CMK (cell line): ENCODE results near the gene MUC6.
"Not testable (repeated sequence)": the region's sequence is repeated elsewhere in the genome, so short reads cannot be mapped to it uniquely, and the experiment has no call there.

Source experiments
- DNase-seq: peaks from one replicate; pipeline ENCODE4 v3.0.0-alpha.2; 2010; ENCODE audit warnings: low read depth

Gene MUC6

GRCh38 chr11:986270-986951 is 50.1 kb downstream of the MUC6 start:
- DNase-seq: no peak

- no peak for DNase-seq
Observed at GRCh38 chr11:985848-986247, 50.7 kb downstream of the MUC6 start.

- DNase-seq: no peak
Observed at GRCh38 chr11:985406-985805, 51.1 kb downstream of the MUC6 start.

- no peak for DNase-seq
Observed at GRCh38 chr11:984546-984945, 52.0 kb downstream of the MUC6 start.

GRCh38 chr11:981764-982163 is 54.8 kb downstream of the MUC6 start:
- DNase-seq: no peak

- DNase-seq: no peak
Observed at GRCh38 chr11:980438-981357, 55.8 kb downstream of the MUC6 start.

GRCh38 chr11:978781-979180 is 57.7 kb downstream of the MUC6 start:
- no peak for DNase-seq

GRCh38 chr11:977830-978720 is 58.4 kb downstream of the MUC6 start:
- no peak for DNase-seq

GRCh38 chr11:976431-977160 is 59.9 kb downstream of the MUC6 start:
- no peak for DNase-seq

GRCh38 chr11:975827-976226 is 60.7 kb downstream of the MUC6 start:
- no peak for DNase-seq

GRCh38 chr11:975376-975775 is 61.1 kb downstream of the MUC6 start:
- DNase-seq: not testable (repeated sequence)

GRCh38 chr11:973237-973636 is 63.3 kb downstream of the MUC6 start:
- DNase-seq: no peak

GRCh38 chr11:972523-973211 is 63.9 kb downstream of the MUC6 start:
- no peak for DNase-seq

- no peak for DNase-seq
Observed at GRCh38 chr11:971731-972365, 64.7 kb downstream of the MUC6 start.

GRCh38 chr11:971092-971690 is 65.3 kb downstream of the MUC6 start:
- no peak for DNase-seq

GRCh38 chr11:970319-970871 is 66.1 kb downstream of the MUC6 start:
- DNase-seq: no peak

GRCh38 chr11:969651-970205 is 66.8 kb downstream of the MUC6 start:
- no peak for DNase-seq

- no peak for DNase-seq
Observed at GRCh38 chr11:968822-969221, 67.7 kb downstream of the MUC6 start.

GRCh38 chr11:967995-968751 is 68.3 kb downstream of the MUC6 start:
- DNase-seq: no peak
